NCI-H1417 treated with DMSO at 0.1 percent for 48 hours (cell line): ENCODE results near the gene COL27A1.

Source experiments
- DNase-seq: peaks from one replicate; lab custom pipeline; 2025; lab: John Stamatoyannopoulos, UW

The COL27A1 gene

DNA sequence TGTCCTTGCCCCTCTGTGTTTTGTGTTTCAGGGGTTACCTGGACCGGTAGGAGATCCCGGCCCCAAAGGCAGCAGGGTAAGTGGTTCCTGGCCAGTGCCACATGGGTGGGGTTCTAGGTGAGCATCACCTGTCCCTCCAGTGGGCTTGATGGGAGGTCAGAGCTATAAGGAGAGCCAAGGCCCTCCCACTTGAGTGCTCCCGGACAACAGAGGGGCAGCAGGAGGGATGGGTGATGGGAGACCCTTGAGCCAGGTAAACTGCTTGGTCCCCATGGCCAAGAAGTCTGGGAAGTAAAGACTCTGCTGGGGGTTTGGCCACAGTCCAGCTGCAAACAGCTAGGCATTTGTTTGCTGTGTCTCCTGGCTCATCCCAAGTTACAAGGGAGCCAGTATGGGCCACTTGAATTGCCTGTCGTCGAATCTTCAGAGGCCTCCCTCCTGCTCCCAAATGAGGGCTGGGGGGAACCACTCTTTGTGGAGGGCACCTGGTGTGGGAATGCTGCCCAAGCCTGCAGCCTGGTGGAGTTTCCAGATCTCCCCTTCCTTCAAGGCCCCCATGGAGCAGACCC is 51.0 kb downstream of the COL27A1 start:
- no peak for DNase-seq

DNA sequence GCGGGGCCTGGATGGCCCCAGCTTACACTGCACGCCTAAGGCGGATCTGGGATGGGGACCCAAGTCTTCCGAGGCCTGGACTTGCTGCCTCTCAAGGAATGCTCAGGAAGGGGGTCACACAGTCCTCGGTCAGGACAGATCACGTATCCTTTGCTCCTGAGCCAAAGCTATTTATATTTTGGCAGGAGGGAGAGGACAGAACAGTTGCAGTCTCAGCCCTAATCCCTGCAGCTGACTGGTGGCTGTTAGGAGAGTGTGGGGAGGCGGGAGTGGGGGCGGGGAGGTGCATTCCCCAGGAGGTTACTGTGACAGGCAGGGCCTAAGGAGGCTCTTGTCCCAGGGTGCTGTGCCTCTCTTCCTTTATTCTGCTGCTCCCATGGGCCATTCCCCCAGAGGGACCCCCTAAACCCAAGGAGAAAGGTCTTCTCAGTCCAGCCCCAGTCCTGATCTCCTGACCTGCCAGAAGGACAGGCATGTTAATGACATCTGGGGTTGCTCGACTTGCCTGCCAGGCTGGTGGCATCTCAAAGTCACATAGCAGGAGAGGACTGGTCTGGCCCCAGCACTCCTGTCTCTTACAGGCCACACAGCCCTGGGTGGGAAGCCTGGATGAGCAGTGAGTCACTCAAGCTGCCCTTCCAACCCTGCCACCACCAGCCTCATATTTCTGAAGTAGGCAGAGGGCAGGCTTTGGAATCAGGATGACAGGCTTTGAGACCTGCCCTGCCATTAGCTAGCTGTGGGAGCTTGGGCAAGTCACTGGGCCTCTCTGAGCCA is 51.9 kb downstream of the COL27A1 start:
- no peak for DNase-seq

DNA sequence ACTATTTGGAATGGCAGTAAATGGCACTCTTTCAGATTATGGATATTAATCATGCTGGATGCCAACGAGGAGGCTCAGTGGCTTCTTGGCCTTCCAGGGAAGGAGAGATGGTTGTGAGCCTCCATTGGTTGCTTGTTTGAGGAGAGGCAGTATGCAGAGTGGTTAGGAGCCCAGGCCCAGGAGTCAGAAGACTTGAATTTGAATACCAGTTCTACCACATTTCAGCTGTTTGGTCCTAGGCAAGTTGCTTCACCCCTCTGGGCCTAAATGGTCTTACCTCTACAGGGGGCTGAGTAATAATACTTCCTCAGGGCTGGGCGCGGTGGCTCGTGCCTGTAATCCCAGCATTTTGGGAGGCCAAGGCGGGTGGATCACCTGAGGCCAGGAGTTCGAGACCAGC is 52.5 kb downstream of the COL27A1 start:
- DNase-seq = no peak

DNA sequence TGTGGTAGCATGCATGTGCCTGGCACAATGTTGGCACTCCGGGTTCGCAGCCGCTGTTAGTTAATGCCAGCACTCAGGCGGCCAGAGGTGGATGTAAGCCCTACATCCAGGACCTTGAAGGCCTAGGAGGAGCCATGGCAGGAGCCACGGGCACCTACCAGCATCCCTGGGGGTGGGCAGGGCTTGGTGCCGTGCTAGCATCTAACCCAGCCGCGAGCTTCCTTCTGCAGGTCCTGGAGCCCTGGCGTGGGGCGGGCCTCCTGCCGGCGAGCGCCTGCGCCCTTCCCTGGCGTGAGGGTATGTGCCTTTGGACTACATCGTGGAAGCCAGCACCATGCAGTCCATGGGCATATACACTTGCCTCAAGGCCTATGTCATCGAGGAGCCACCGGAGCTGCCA is 53.8 kb downstream of the COL27A1 start:
- DNase-seq = no peak

DNA sequence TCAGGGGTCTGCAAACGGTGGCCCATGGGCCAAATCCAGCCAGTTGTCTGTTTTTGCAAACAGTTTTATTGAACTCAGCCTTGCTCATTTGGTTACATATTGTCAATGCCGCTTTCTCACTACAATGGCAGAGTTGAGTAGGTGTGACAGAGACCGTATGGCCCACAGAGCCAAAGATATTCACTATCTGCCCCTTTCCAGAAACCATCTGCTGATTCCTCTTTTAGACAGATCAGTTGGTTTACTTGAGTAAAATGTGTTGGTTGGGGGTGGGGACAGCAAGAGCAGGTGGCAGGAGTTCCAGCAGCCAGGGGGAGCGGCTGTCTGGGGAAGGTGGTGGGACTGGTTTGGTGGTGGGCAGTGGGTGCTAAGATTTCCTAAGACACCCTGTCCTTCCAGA is 54.8 kb downstream of the COL27A1 start:
- DNase-seq = no peak

DNA sequence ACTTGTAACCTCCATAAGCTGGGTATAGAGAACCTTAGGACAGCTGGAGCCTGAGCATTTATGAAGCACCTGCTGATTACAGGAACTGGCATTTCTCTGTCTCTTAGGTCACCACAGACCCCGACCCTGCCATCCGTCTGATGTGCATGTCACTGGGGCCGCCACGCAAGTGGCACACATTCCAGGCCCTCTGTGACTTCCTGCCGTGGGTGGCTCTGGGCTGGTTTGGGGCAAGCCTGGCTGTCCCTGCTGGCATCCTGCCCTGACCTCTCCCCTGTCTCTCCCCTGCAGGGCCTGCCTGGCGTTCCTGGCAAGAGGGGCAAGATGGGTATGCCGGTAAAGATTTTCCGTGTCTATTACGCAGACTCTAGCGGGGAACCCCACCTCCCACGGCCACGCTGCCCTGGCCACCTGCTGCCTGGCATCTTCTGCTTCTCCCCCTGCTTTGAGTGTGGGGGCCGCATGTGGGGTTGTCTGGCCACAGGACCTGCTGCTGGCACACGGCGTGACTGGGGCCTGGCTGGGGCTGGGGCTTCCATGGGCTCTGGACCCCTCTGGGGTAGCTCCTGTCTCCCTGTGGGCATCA is 55.4 kb downstream of the COL27A1 start:
- DNase-seq = no peak

DNA sequence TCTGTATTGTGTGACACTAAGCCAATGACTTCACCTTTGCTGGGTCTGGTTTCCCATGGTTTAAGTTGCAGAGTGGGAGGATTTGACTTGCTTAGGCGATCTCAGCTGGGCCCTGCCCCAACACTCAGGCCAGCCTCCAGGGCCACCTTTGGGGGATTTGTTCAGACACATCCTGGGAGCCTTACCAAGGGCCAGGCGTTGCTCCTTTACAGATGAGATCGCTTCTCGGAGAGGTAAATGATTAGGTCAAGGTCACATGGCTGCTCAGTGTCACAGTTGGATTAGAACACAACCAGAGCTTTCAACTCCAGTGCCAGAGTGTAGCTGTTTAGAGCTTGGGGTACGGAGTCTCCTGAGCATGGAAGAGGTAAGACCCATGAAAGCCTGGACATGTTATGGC is 57.5 kb downstream of the COL27A1 start:
- no peak for DNase-seq

DNA sequence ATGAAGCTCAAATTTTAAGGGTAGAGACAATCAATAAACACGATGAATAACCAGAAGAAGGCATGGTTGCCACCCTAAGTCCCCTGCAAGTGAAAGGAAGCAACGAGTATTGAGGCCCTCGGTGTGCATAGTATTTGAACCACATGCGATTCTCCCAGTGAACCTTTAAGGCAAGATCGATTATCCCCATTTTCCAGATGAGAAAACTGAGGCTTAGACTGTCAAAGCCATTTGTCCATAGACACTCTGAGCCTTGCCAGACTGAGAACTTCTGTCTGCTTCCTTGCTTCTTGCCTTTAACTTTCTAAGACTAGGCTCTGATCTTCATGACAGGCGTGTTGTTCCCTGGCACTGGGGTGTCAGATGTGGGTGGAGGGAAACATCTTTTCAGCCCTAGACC is 58.2 kb downstream of the COL27A1 start:
- no peak for DNase-seq

DNA sequence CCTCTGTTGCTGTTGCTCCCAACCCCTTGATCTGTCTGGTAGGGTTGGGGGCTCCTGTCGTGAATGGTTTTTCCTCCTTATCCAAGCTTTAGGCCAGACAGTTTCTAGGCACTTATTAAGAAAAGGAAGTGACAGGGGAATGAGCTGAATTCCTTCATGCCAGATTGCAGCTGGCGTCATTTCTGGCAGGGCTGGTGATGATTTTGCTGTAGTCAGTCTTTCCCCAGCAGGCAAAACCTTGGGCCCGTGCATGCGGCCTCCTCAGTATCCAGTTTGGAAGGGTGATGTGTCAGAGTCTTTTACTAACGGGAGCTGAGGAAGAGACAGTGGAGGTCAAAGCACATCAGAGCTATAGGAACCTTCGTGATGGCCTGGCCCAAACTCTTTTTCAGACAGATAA is 58.8 kb downstream of the COL27A1 start:
- DNase-seq = no peak

DNA sequence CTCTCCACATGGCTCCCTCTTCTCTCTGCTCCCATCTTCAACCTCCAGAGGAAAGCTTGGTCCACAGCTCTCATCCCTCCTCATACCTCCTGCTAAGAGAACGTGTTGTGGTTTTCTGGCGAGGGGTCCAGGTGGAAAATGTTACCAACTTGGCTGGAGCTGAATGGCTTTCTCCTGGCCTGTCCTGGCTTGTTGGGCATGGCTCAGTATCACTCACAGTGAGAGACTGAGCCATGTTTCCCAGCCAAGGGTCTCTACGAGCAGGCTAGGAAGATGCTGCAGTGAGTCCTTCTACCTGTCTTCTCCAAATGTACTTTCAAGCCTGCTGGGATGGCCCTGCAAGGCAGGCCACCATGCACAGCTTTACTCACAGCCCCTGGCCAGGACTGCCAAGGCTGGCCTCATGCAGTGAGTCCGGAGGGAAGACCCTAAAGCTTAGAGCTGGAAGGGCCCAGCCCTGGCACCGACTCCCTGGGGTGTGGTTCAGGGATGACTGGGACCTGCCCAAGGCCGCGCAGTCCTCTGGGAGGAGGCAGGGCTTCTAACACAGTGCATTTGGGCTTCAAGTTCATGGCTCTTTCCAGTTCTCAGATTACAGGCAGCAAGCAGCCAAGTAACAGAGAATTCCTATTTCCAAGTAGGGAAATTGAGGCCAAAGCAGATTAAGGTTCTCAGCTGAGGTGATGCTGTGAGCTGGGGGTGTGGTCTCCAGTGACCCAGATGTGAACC is 59.5 kb downstream of the COL27A1 start:
- DNase-seq = no peak

DNA sequence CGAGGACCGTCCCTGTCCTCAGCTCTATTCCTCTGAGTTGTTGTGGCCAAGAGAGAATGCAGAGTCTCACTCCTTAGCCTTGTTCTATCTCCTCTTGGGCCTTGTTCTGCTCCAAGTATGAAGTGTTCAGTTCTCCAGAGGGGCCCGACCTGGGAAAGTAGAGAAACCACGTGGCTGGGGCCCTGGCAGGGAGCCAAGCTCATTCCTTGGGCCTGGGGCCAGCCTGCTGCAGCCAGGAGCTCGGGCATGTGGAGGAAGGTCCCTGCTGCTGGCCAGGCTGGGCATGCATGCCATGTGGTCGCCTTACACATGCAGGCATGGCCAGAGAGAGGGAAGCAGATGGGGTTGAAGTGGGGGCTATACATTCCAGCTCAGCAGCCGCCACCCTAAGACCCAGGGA is 60.7 kb downstream of the COL27A1 start:
- DNase-seq = no peak

DNA sequence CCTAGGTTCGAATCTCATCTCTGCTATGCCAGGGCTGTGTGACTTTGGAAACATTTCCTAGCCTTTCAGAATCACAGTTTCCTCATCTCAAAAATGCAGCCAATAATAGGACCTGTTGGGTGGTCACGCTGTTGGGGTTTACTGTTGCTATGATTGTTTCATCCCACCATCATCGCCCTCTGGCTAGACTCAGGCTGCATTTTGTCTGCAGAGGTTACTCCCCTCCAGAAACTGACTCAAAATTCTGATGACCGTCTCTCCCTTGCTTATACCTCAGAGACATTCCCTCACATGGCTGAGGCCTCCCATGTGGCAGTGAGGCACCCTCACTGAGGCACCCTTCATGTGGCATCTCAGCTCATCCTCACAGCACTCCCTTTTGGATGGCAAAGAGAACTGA is 61.6 kb downstream of the COL27A1 start:
- DNase-seq = no peak

DNA sequence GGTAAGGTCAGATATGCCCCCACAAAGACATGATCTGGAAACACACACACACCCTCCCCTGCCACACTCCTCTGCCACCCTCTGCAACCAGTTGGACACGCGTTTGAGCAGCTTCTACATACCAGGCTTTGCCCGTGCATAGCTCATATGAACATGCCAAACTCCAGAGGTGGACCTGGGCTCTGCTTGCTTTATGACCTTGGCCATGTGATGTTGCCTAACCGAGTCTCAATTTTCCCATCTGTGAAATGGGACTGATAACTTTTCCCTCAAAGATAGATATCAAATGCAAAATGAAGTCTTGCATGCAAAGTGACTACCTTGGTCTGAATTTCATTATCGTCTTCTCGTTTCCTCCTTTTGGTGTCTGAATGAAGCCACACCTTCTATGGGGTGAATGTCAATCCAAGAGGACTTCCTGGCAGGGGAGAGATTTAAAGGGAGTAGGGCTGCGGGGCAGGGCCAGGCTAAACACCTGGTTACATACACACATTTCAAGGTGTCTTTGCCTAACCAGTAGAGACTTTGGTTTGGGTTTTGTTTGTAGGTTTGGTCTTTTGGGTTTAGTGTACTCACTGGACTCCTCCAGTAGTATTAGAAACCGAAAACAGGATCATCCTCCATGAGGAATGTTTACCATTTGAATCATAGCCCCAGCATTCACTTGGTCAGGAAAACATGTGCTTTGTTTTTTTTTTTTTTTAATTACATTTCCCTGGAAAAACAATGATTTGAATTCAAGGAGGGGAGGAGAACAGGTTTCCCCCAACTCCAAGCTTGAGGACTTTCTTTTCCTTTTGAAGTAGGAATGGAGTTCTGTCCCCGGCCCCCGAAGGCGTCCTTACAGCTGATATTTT is 63.2 kb downstream of the COL27A1 start:
- no peak for DNase-seq

DNA sequence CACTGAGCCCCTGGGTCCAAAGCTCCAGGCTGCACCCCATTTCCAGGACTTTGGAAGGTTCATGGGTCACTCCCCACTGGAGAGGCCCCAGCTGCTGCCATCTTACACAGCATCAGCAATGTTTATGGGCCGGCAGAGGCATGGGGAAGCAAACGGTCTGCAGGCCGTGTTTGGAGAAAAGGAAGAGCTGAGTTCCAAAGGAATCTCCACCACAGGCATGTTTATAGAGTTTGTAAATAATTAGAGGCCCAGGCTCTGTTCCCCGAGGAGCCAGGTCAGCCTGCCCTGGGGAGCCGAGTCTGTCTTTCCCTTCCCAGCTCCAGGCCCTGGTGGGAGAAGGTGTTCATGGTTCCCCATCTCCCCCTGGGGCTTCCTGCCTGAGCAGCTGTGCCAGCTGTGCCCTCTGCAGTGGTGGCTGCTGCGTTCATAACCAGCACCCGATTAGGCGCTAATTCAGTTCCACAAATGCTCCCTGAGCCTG is 64.8 kb downstream of the COL27A1 start:
- DNase-seq = no peak

DNA sequence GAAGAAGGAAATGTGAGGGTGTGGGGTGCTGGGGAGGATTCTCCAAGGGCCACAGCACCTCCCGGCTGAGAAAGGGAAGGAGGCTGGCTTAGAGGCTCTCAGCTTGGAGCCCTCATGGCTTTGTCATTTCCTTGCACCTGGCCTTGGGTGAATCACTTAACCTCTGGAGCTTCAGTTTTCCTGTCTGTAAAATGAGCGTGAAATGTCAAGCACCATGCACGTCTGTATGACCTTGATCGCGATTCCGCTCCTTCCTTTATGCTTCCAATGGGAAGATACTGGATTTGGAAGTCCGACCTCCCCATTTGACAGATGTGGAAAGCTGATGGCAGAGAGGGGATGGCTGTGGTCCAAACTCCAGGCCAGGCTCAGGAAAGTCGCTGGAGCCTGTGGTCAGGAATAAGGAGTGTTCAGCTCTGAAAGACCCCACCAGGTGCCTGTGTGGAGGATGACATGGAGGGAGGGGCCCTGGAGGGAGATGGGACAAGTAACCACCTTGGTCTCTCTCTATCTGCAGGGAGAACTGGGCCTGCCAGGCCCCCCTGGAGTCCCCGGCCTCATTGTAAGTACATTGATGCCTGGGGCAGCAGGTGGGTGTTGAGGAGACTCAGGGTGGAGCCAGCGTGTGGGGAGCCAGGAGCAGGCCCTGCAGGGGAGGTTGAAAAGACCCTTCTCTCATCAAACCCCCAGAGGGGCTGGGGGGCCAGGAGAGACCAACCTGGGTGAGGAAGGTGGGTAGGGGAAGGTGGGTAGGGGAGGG is 66.5 kb downstream of the COL27A1 start:
- no peak for DNase-seq

DNA sequence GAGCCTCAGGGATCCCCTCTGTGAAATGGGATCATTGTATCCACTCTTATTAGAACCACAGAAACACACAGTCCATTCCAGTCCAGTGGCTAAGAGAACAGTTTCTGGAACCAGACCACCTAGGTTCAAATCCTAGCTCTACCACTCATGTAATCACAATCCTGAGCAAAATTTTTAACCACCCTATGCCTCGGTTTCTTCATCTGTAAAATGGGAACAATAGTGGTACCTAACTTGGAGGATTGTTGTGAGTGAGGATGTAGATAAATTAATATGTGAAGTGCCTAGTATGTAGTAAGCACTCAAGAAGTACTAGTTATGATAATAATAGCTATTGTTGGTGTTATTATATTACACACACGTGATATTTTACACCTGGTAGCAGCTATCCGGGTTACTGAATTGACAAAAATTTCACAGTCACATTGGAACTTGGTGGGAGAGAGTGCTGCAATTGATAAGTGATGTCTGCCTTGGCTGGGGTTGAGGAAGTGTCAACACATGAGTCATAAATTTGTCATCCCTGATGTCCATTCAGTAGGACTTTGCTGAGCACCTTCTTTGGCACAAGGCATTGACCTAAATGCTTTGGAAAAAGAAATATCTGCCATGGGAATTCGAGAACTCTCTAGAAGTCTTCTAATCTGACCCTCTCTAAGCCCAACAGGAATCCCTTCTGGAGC is 68.4 kb downstream of the COL27A1 start:
- DNase-seq = no peak

DNA sequence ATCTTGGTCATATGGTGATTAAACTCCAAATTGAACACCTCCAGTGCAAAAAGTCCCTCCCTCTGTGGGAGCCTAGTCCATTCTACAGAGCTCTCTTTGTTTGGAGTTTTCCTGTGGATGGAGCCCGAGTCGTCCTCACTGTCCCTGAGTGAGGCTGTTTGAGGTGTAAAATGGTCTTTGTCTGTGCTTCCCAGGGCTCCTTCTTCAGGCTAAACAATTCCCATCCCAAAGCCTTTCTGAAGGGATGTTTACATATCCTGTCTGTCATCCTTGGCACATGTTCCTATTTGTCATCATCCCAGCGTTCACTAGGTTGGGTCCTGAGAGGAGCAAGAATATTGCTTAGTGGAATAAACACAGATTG is 68.9 kb downstream of the COL27A1 start:
- no peak for DNase-seq

DNA sequence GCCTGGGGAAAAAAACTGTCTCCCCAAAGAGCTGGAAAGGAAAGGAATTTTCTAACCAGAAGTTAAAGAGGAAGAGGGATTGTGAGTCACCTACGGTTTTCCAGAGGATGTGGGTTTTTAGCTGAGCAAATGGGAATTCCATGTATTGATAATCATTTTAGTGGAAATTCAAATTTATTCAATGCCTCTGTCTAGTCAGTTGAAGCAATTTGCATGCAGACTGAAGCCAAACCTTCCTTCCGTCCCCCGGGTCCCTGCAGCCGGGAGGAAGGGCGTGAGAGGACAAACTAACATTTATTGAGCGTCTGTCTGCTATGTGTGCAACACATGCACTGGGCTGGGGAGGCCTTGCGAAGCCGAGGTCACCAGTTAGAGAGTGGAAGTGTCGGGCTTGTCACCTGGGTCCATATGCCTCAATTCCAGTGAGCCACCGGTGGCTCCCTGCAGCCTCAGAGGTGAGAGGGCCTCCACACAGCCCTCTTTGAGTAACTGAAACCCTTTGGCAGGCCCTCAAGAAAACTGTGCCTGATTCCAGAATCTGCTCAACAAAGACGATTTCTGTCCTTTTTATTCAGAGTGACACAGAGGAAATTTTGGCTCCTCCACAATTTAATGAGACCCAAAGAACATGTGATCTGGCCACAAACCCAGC is 70.3 kb downstream of the COL27A1 start:
- no peak for DNase-seq

DNA sequence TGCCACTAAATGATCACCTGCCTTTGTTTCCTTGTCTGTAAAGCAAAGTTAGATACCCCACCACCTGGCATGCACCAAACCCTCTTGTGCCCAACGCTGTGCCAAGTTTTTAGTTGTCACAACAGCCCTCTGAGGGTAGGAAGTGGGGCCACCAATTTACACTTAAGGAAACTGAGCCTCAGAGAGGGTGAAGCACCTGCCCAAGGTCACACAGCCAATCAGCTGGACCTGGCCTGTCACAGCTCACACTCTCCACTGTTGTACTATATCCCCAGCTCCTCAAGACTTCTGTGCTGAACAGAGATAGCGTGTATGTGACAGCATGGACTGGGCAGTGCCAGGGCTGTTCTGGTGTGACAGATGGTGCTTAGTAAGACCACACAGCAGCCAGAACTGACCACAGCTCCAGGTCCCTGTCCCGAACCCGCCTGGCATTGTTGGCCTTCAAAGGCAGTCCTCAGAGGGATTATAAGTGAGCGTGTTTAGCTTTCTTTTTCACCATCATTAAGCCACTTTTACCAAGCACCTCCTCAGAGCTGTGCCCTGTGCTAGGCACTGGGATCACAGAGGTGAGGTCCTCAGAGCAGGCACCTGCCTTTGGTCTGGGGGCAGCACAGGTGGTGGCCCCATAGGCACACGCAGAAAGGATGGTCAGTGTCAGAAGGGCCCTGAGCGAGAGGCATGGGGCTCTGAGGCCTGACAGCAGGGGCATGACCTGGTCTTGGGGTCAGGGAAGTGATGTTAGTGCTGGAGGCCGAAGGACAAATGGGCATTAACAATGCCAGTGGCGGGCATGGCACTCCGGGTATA is 71.1 kb downstream of the COL27A1 start:
- no peak for DNase-seq
